GM19455 (cell line): ENCODE results near the gene PCYOX1L.
"Not testable (repeated sequence)": the region's sequence is repeated elsewhere in the genome, so short reads cannot be mapped to it uniquely, and the experiment has no call there.

ENCODE experiments used
- ATAC-seq: cut with Tn5 transposase; IDR thresholded peaks from one replicate; pipeline ENCODE4 v1.9.1; 2021; ENCODE audit not compliant: unreplicated experiment

PCYOX1L gene

GRCh38 chr5:149383399-149383798 is 25.6 kb downstream of the PCYOX1L start:
- no peak for ATAC-seq

GRCh38 chr5:149386166-149386565 is 28.3 kb downstream of the PCYOX1L start:
- ATAC-seq = no peak

DNA sequence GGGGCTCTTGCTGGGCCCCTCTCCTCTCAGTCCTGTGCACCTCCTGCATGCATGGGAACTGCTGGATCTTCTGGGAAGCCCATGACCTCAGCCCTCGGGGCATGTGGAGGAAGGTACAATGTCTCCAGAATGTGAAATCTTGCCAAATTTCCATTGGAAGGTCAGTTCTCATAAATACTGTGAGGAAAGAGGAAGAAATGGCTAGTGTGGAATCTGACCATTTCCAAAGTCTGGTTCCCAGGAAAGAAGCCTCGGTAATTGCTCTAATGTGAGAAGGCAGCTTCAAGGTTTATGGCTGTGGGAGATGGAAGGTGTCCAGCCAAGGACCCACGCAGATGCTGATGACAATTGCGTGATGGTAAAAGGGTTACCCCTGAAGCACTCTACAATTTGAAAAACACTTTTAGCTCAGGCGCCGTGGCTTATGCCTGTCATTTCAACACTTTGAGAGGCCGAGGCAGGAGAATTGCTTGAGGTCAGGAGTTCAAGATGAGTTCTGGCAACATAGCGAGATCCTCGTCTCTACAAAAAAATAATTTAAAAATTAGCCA is 29.3 kb downstream of the PCYOX1L start:
- no peak for ATAC-seq

DNA sequence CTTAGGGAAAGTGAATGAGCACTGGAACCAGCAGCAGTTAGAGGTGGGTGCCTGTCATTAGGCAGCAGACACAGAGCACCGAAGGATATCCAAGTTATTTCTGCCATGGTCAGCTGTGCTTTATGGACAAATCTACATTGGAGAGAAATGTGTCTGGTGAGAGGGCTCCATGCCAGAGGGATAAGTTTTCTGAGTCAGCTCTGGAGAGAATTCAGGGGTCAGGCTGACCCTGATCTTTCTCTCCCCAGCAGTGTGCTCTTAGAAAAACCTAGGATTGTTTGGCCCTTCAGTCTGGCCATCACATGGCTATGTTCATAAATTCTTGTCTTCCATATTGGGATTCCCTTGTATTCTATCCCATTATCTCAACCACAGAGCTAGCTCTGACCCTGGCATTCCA is 30.1 kb downstream of the PCYOX1L start:
- ATAC-seq = no peak

DNA sequence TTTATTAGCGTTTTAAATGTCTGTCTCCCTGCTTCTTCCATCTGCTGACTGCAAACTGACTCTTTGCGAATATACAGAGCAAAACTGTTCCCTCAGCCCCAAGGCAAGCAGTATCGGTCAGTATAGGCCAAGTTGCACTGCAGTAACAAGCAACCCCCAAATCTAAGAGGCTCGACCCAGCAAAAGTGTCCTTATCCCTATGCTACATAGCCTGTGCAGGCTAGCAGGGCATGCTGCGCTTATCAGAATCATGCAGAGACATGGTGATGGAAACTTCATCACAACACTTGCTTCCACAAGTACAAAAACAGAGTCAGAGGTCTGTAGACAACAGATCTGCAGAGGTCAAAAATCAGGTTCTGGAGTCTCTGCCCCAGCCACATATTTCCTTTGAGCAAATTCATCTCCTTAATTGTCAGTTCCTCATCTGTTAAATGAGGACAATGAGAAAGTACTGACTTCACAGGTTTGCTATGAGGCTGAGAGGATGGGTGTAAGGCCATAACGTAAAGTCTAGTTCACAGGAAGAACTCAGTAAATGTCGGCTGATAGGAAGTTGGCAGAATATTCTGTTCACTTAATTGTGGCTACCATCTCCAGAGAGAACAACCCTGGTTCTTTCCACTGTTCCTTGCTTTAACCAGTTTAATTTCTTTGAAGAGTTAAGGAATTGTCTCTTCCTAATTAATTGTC is 30.8 kb downstream of the PCYOX1L start:
- ATAC-seq = no peak

GRCh38 chr5:149389552-149390495 is 32.0 kb downstream of the PCYOX1L start:
- ATAC-seq = no peak

- ATAC-seq = not testable (repeated sequence)
Observed at GRCh38 chr5:149391076-149391475, 33.2 kb downstream of the PCYOX1L start.

- no peak for ATAC-seq
Observed at GRCh38 chr5:149391524-149391923, 33.7 kb downstream of the PCYOX1L start.

- ATAC-seq = no peak
Observed at GRCh38 chr5:149392718-149393117, 34.9 kb downstream of the PCYOX1L start.

GRCh38 chr5:149394996-149395395 is 37.1 kb downstream of the PCYOX1L start:
- ATAC-seq = not testable (repeated sequence)

- no peak for ATAC-seq
Observed at GRCh38 chr5:149397530-149397929, 39.7 kb downstream of the PCYOX1L start.

- ATAC-seq = not testable (repeated sequence)
Observed at GRCh38 chr5:149398747-149399266, 41.0 kb downstream of the PCYOX1L start.

GRCh38 chr5:149399775-149400174 is 41.9 kb downstream of the PCYOX1L start:
- no peak for ATAC-seq

DNA sequence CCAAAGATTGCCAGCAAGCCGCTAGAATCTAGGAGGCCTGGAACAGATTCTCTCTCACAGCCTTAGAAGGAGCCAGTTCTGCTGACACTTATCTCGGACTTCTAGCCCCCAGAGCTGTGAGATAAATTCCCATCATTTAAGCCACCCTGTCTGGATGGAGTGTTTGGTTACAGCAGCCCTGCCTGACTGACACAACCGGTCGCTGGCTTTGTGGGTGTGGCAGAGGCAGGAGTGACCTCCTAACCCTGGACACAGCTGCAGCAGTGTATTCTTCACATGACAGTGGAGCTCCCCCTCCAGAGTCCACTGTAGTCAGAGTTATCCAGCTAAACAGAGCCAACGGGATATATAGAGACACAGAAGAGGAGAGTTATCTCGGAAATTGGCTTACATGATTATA is 42.5 kb downstream of the PCYOX1L start:
- no peak for ATAC-seq

- ATAC-seq = no peak
Observed at GRCh38 chr5:149401051-149401450, 43.2 kb downstream of the PCYOX1L start.

GRCh38 chr5:149402291-149402690 is 44.4 kb downstream of the PCYOX1L start:
- ATAC-seq = no peak

GRCh38 chr5:149403923-149404745 is 46.3 kb downstream of the PCYOX1L start:
- no peak for ATAC-seq

DNA sequence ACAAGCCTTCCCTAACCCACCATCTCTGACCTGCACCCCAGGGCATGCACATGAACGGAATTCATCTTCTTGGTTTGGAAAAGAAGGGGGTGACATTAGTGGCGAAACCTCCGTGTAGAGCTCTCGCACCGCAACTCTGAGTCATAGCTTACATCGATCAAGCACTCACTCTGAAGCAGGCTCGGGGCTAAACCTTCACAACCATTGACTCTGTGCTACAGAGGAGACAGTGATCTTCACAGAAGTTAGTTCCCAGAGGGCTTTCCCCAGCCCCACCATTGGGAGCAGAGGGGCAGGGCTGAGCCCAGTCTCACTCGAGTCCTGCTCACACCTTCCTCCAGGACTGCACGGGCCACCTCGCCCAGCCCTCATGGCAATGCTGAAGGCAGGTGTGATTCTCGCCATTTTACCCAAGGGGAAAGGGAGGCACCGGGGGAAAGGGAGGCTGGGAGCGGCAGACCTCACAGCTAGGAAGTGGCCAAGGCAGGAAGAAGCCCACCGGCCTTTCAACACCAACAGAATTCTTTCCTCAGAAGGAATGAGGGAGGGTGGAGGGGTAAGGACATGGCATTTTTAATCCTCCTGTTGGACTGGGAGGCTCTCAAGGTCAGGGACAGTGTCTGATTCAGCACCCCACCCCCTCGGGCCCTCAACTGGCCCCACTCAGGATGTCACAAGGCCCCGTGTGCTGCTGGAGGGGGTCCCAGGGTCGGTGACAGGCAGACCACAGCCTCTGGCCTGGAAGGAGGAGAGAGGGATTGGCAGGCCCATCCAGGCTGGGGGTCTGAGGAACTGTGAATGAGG is 47.1 kb downstream of the PCYOX1L start:
- no peak for ATAC-seq

DNA sequence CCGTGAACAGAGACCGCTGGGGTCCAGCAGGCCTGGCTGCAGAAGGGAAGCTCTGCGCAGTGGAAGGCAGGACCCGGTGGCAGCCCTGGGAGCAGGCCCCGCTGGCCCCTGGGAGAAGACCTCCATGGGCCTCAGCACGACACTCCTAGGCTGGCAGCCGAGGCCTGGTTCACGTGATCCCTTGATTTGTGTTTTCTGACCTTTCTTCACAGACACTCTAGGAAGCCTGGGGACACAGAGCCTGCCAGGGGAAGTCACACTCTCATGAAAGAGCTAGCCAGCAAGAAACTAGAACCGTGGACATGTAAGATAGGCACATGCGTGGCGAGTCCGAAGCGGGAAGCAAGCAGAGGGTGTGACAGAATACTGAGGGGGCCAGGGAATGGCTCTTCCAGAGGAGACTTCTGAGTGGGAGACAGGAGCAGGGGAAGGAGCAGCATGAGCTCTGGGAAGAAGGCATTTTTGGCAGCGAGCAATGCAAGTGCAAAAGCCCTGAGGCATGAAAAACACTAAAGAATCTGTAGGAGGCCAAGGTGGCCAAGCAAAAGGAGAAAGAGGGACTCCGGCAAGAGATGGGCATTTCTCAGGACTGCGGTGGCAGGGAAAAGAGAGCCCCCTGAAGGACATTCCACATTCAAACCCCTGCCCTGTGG is 47.8 kb downstream of the PCYOX1L start:
- no peak for ATAC-seq
